ENCODE measurements around the gene CLC. TPM values are rescaled to one million over a fixed set of nuclear protein-coding genes. Genes with fewer than 3 reads are reported as not detected.
"Not testable (repeated sequence)": the region's sequence is repeated elsewhere in the genome, so short reads cannot be mapped to it uniquely, and the experiment has no call there.

CLC gene
- not detected for polyA plus RNA-seq (2013, experiment 1 of 2)
- not detected for polyA plus RNA-seq (2013, experiment 2 of 2)

- no peak within 1 kb of the TSS for H3K27ac ChIP-seq (ENCODE audit: low read depth, low read length, severe bottlenecking)
- no peaks in the 10 kb centered on the region for H3K36me3 ChIP-seq (ENCODE audit: control insufficient read depth, insufficient read depth, low read length)
- no peaks in the 10 kb centered on the region for H3K9me3 ChIP-seq (ENCODE audit: control insufficient read depth, low read length)
- no peaks in the 10 kb centered on the region for H3K4me1 ChIP-seq (ENCODE audit: control insufficient read depth, insufficient read depth, low read length, poor library complexity, severe bottlenecking)
- 63 to 83% methylated on average over 1 to 2 of the region's 3 CpGs for WGBS, 2 experiments (ENCODE audit: insufficient coverage in 2 of 2)
- no peak within 1 kb of the TSS for H3K4me3 ChIP-seq (ENCODE audit: extremely low read depth, insufficient read depth, low read length, poor library complexity, severe bottlenecking)
Observed at GRCh38 chr19:39737891-39738290, at the start of gene CLC. Gene CLC, minus strand, starts transcription at chr19:39738029. Its CDS starts 77 bp downstream, at chr19:39737952.

DNA sequence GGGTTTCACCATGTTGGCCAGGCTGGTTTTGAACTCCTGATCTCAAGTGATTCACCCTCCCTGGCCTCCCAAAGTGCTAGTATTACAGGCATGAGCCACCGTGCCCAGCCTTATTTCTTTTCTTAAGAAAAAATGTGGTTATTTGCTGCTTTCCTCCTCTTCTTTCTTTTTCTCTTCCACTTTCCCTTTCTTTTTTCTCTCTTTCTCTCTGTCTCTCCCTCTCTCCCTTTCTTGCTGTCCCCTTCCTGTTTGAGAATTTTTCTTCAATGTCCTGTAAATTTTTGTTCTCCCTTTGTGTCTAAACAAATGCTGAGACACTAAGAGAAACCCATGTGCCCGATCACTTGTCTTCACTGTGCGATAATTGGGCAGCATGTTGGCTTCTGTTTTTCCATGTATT is 43.1 kb upstream of the CLC start:
- Histone ChIP-seq H3K4me1 (ENCODE audit: control insufficient read depth, insufficient read depth, low read length, poor library complexity, severe bottlenecking) (no peaks in the 10 kb centered on the region), H3K4me3 (ENCODE audit: extremely low read depth, insufficient read depth, low read length, poor library complexity, severe bottlenecking) (no peak overlapping the region), H3K36me3 (ENCODE audit: control insufficient read depth, insufficient read depth, low read length) (no peaks in the 10 kb centered on the region), H3K27ac (ENCODE audit: low read depth, low read length, severe bottlenecking) (no peak overlapping the region), H3K9me3 (ENCODE audit: control insufficient read depth, low read length) (no peaks in the 10 kb centered on the region)
- no CpG with 5 or more reads among the region's 3 CpGs for WGBS, 2 experiments (ENCODE audit: insufficient coverage in 2 of 2)

GRCh38 chr19:39778763-39779162 is 40.9 kb upstream of the CLC start, which contains the start of gene LEUTX:
Gene LEUTX, plus strand, starts transcription at chr19:39778854. Its CDS starts 67 bp downstream, at chr19:39778921.
- Histone ChIP-seq H3K4me3 (ENCODE audit: extremely low read depth, insufficient read depth, low read length, poor library complexity, severe bottlenecking) (no peak within 1 kb of the TSS), H3K9me3 (ENCODE audit: control insufficient read depth, low read length) (no peaks in the 10 kb centered on the region), H3K4me1 (ENCODE audit: control insufficient read depth, insufficient read depth, low read length, poor library complexity, severe bottlenecking) (no peaks in the 10 kb centered on the region), H3K27ac (ENCODE audit: low read depth, low read length, severe bottlenecking) (no peak within 1 kb of the TSS), H3K36me3 (ENCODE audit: control insufficient read depth, insufficient read depth, low read length) (no peaks in the 10 kb centered on the region)
- WGBS, 2 experiments (ENCODE audit: insufficient coverage in 2 of 2): 50% methylated on average over 2 of the region's 4 CpGs; no CpG with 5 or more reads in 1 of the 2 experiments

DNA sequence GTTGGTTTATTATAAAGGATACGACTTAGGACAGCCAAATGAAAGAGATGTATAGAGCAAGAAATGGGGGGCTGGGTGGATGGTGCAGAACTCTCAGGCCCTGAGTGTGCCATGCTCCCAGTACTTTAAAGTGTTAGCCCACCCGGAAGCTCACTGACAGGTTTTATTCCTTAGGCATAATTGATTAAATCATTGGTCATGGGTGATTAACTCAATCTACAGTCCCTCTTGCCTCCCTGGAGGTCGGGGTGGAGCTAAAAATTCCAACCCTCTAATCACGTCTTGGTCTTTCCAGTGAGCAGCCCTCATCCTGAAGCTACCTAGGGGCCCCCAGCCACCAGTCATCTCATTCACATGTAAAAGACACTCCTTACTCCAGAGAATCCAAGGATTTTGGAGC is 31.0 kb upstream of the CLC start:
- no peaks in the 10 kb centered on the region for H3K36me3 ChIP-seq (ENCODE audit: control insufficient read depth, insufficient read depth, low read length)
- H3K9me3 ChIP-seq (ENCODE audit: control insufficient read depth, low read length): no peaks in the 10 kb centered on the region
- no peak overlapping the region for H3K27ac ChIP-seq (ENCODE audit: low read depth, low read length, severe bottlenecking)
- no peaks in the 10 kb centered on the region for H3K4me1 ChIP-seq (ENCODE audit: control insufficient read depth, insufficient read depth, low read length, poor library complexity, severe bottlenecking)
- no peak overlapping the region for H3K4me3 ChIP-seq (ENCODE audit: extremely low read depth, insufficient read depth, low read length, poor library complexity, severe bottlenecking)
- 49 to 58% methylated on average over 3 to 4 of the region's 4 CpGs for WGBS, 2 experiments (ENCODE audit: insufficient coverage in 2 of 2)

GRCh38 chr19:39768334-39768733 is 30.5 kb upstream of the CLC start:
- H3K4me1 ChIP-seq (ENCODE audit: control insufficient read depth, insufficient read depth, low read length, poor library complexity, severe bottlenecking): no peaks in the 10 kb centered on the region
- H3K9me3 ChIP-seq (ENCODE audit: control insufficient read depth, low read length): no peaks in the 10 kb centered on the region
- H3K27ac ChIP-seq (ENCODE audit: low read depth, low read length, severe bottlenecking): no peak overlapping the region
- H3K36me3 ChIP-seq (ENCODE audit: control insufficient read depth, insufficient read depth, low read length): no peaks in the 10 kb centered on the region
- no peak overlapping the region for H3K4me3 ChIP-seq (ENCODE audit: extremely low read depth, insufficient read depth, low read length, poor library complexity, severe bottlenecking)
- 81 to 87% methylated on average over 8 of the region's 8 CpGs for WGBS, 2 experiments (ENCODE audit: insufficient coverage in 2 of 2)

DNA sequence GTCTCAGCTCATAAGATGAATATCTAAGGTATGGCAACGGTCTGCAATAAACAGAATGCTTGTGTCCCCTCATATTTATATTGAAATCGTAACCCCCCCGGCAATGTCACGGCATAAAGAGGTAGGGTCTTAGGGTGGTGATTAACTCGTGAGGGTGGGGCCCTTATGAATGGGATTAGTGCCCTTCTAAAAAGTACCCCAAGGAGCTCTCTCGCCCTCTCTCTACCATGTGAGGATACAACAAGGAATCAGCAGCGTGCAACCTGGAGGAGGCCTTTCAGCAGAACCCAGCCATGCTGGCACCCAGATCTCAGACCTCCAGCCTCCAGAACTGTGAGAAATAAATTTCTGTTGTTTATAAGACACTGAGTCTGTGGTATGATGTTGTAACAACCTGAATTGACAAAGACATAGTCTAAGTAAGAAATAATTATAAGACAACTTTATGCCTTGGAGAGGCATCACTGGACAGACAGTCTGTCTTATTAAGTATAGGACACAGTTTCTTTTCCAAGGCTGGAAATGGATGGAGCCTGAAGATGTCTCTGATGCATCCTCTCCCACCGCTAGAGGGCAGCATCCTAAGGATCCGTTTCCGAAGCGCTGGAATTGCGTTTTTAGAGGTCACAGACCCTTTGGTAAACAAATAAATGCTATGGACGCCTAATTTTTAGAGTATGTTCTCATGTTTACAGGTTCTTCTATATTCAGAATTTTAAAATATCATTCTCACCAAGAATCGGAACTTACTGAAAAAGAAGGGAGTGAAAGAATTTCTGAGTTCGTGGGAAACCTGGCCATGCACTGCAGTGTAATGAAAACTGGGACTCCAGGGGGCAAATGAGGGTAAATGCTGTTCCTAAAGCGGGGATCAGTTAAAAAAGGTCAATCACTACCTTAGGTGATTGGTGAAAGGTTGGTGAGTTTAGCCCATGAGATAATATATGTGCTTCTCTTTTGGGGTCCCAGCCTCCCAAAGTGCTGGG is 27.6 kb upstream of the CLC start:
- no peak overlapping the region for H3K27ac ChIP-seq (ENCODE audit: low read depth, low read length, severe bottlenecking)
- H3K4me1 ChIP-seq (ENCODE audit: control insufficient read depth, insufficient read depth, low read length, poor library complexity, severe bottlenecking): no peaks in the 10 kb centered on the region
- H3K36me3 ChIP-seq (ENCODE audit: control insufficient read depth, insufficient read depth, low read length): no peaks in the 10 kb centered on the region
- no peaks in the 10 kb centered on the region for H3K9me3 ChIP-seq (ENCODE audit: control insufficient read depth, low read length)
- no peak overlapping the region for H3K4me3 ChIP-seq (ENCODE audit: extremely low read depth, insufficient read depth, low read length, poor library complexity, severe bottlenecking)
- WGBS, 2 experiments (ENCODE audit: insufficient coverage in 2 of 2): 25 to 48% methylated on average over 4 to 5 of the region's 16 CpGs

DNA sequence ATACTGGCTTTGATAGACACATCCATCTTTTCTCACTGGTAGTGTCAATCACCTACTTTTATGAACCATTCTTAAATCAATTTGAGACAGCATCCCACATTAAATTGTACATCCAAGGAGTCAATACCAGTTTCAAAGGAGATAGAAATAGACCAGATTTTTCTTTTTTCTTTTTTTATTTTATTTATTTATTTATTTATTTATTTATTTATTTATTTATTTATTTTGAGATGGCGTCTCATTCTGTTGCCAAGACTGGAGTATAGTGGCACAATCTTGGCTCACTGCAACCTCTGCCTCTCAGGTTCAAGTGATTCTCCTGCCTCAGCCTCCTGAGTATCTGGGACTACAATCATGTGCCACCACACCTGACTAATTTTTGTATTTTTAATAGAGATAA is 24.0 kb upstream of the CLC start:
- not testable (repeated sequence) for H3K27ac ChIP-seq (ENCODE audit: low read depth, low read length, severe bottlenecking); H3K9me3 ChIP-seq (ENCODE audit: control insufficient read depth, low read length); H3K4me3 ChIP-seq (ENCODE audit: extremely low read depth, insufficient read depth, low read length, poor library complexity, severe bottlenecking); H3K4me1 ChIP-seq (ENCODE audit: control insufficient read depth, insufficient read depth, low read length, poor library complexity, severe bottlenecking); H3K36me3 ChIP-seq (ENCODE audit: control insufficient read depth, insufficient read depth, low read length)
- WGBS, 2 experiments (ENCODE audit: insufficient coverage in 2 of 2): 100% methylated on average over 1 of the region's 1 CpG; no CpG with 5 or more reads in 1 of the 2 experiments

DNA sequence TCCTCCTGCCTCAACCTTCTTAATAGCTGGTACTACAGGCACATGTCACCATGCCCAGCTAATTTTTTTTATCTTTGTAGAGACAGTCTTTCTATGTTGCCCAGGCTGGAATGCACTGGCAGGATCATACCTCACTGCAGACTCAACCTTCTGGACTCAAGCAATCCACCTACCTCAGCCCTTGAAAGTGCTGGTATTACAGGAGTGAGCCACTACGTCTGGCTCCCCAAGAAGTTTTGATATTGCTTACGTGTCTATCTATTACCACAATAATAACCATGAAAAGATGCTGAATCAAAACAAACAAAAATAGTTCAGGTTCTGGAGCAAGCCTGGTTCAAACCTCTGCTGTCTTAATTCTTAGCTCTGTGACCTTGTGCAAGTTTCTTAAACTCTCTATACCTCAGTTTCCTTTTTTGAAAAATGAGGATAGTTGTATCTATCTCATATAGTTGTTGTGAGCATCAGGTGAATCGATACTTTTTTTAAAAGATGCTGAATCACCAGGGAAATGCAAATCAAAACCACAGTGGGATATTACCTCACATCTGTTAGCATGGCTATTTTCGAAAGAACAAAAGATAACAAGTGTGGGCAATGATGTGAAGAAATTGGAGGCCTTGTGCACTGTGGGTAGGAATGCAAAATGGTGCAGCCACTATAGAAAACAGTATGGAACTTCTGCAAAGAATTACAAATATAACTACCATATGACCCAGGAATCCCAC is 21.8 kb upstream of the CLC start:
- H3K9me3 ChIP-seq (ENCODE audit: control insufficient read depth, low read length): no peaks in the 10 kb centered on the region
- WGBS, 2 experiments (ENCODE audit: insufficient coverage in 2 of 2): 75 to 93% methylated on average over 1 to 2 of the region's 4 CpGs
- H3K36me3 ChIP-seq (ENCODE audit: control insufficient read depth, insufficient read depth, low read length): no peaks in the 10 kb centered on the region
- H3K4me1 ChIP-seq (ENCODE audit: control insufficient read depth, insufficient read depth, low read length, poor library complexity, severe bottlenecking): no peaks in the 10 kb centered on the region
- H3K4me3 ChIP-seq (ENCODE audit: extremely low read depth, insufficient read depth, low read length, poor library complexity, severe bottlenecking): no peak overlapping the region
- no peak overlapping the region for H3K27ac ChIP-seq (ENCODE audit: low read depth, low read length, severe bottlenecking)

GRCh38 chr19:39754971-39755370 is 17.1 kb upstream of the CLC start:
- no peak overlapping the region for H3K4me3 ChIP-seq (ENCODE audit: extremely low read depth, insufficient read depth, low read length, poor library complexity, severe bottlenecking)
- WGBS, 2 experiments (ENCODE audit: insufficient coverage in 2 of 2): 62 to 70% methylated on average over 3 of the region's 3 CpGs

GRCh38 chr19:39754544-39754943 is 16.7 kb upstream of the CLC start:
- no peaks in the 10 kb centered on the region for H3K4me1 ChIP-seq (ENCODE audit: control insufficient read depth, insufficient read depth, low read length, poor library complexity, severe bottlenecking)
- no peak overlapping the region for H3K27ac ChIP-seq (ENCODE audit: low read depth, low read length, severe bottlenecking)
- no peaks in the 10 kb centered on the region for H3K9me3 ChIP-seq (ENCODE audit: control insufficient read depth, low read length)
- WGBS, 2 experiments (ENCODE audit: insufficient coverage in 2 of 2): no CpG with 5 or more reads among the region's 2 CpGs
- no peak overlapping the region for H3K4me3 ChIP-seq (ENCODE audit: extremely low read depth, insufficient read depth, low read length, poor library complexity, severe bottlenecking)
- no peaks in the 10 kb centered on the region for H3K36me3 ChIP-seq (ENCODE audit: control insufficient read depth, insufficient read depth, low read length)

More at GRCh38 chr19:39754971-39755370, 17.1 kb upstream of the CLC start:
- no peaks in the 10 kb centered on the region for H3K9me3 ChIP-seq (ENCODE audit: control insufficient read depth, low read length)
- no peaks in the 10 kb centered on the region for H3K4me1 ChIP-seq (ENCODE audit: control insufficient read depth, insufficient read depth, low read length, poor library complexity, severe bottlenecking)
- no peak overlapping the region for H3K27ac ChIP-seq (ENCODE audit: low read depth, low read length, severe bottlenecking)
- no peaks in the 10 kb centered on the region for H3K36me3 ChIP-seq (ENCODE audit: control insufficient read depth, insufficient read depth, low read length)
